HuH-7.5 (cell line): ENCODE data around the gene SLC7A10.

Experiments used
- DNase-seq: peaks from one replicate; pipeline ENCODE4 v3.0.0; 2011; ENCODE audit warnings: low spot score

SLC7A10 gene

GRCh38 chr19:33225458-33225926 is at the start of gene SLC7A10:
Gene SLC7A10, minus strand, starts transcription at chr19:33225850. Its CDS starts 147 bp downstream, at chr19:33225703.
- DNase-seq = peak; percentile 74

GRCh38 chr19:33274663-33275558 is 49.3 kb upstream of the SLC7A10 start:
- DNase-seq = no peak

DNA sequence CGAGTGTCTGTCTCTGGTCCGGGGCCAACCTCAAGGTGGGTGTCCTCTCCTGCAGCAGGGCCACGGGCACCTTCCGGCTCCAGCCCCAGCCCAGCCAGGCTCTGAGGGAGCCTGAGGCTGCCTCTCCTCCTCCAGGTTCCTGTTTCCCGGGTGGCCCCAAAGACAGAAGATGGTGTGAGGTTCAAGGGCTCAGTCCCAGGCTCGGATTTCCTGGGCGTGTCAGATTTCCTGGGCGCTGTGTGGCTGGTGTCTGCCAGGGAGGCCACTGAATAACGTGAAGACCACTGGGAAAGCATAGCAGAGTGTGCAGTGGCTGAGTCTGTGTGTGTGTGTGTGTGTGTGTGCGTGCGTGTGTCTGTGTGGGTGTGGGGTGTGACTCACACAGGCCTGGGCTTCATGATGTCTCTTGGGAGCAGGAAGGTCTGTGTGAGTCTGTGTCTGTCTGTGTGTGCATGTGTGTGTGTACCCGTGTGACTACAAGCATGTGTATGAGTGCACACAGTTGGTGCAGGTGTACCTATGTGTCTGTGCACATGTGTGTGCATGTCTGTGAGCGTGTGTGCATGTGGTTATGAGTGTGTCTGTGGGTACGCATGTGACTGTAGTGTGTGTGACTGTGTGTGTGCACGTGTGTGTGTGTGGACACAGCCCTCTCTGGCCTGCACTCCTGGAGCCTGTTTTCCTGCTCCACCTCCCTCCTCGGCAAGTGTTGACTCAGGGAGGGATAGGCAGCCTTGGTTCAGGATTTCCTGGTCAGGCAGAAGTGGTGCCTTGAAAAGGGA is 48.4 kb upstream of the SLC7A10 start:
- DNase-seq = peak; percentile 92

GRCh38 chr19:33273065-33273736 is 47.6 kb upstream of the SLC7A10 start:
- DNase-seq = no peak

DNA sequence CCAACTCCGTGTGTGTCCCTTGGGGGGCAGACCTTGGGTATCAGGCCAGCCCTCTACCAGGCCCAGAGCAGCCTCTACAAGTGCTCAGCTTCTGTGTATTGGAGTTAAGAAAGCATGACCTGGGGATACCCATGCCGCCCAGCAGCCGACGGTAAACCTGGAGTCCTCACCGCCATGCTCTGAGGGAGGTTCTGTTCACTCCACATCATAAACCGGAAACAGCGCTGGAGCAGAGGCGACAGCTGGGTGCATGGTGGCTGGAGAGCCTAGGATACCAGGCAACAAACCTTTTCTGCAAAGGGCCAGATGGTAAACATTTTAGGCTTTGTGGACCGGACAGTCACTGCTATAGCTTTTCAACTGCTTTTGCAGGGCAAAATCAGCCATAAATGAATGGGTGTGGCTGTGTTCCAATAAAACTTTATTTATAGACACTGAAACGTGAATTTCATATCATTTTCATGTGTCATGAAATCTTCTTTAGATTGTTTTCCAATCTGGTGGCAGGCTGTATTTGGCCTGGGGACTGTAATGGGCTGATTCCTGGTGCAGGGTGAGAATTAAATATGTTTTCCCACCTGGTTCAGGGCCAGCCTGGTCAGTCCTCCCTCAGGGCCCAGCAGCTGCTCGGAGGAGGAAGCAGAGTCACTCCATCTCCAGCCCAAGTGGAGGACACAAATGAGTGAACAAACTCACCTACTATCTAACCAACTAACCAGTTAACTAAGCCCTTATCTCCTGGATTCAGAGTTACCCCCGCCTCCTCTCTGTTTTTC is 45.8 kb upstream of the SLC7A10 start:
- DNase-seq = no peak

DNA sequence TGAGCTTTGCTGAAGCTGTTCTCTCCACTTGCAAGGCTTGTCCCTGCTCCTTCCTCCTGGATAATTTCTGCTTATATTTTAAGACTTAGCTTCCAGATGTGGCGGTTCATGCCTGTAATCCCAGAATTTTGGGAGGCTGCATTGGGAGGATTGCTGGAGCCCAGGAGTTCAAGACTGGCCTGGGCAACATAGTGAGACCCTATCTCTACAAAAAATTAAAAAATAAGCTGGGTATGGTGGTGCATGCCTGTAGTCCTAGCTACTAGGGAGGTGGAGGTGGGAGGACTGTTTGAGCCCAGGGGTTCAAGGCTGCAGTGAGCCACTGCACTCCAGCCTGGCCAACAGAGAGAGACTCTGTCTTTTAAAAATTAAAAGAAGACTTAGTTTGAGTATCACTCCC is 45.1 kb upstream of the SLC7A10 start:
- no peak for DNase-seq

DNA sequence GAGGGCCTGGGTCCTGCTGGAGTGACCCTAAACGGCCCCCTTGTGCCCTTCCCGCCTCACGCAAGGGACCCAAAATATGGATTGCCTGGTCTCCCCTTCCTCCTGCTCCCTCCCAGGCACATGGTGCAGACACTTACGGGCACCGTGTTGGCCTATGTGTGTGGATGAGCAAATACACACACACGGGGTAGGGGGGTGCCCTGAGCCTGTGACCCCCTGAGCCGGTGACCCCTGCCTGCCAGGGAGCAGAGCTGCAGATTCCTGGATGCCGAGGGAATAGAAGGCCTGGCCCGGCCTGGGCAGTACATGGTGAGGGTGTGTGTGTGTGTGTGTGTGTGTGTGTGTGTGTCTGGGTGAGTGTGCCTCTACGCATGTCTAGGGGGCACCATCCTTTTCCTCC is 43.4 kb upstream of the SLC7A10 start:
- no peak for DNase-seq

DNA sequence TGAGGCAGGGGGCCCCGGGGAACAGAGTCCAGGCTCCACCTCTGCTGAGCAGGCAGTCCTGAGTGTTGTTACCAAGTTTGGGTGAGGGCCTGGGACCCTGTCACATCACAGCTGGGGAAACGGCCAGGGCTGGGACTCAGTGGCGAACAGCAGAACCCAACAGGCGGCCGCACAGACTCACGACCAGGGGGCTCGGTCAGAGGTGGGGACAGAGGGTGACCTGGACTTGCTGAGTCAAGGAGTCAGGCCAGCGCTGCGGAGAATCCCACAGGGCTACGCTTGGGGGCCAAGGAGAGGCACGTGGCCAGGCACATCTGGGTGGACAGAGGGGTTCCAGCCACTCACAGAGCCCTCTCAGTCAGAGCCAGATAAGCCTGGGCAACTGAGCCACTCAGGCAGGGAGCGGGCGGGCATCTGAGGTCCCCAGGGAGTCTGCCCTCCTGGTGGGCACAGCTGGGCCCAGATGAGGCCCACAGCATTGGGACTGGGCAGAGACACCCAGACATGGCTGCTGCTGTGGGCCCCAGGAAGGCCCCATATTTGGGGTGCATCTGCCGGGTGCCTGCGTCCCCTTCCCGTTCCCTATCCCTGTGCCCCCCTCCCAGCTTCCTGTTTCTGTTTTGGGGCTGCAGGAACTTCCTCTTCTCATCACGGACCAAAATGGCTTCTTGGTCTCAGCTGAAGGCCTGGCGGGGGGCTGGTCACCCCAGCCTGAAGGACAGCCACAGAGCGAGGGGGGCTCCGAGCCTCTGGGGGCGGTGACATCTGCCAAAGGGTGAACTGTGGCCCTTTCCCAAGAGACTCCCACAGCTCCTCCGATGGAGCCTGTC is 42.7 kb upstream of the SLC7A10 start:
- DNase-seq = no peak

DNA sequence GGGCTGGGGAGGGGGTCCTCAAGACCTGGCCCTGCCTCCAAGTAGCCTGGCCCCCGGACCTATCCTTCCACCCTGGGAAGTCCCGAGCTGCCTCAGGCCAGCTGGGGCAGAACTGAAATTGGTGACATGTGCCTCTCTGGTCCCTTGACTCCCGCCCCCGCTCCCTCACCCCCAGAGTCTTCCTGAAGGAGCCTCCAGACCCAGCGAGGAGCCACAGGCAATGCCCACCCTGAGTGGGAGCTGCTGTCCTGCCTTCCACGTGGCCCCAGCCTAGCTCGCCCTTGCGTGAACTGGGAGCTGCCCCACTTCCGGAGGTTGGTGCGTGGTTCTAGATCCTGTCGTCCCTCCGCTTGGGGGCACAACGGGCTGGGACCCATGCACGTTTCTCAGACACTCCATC is 42.1 kb upstream of the SLC7A10 start:
- DNase-seq = no peak

GRCh38 chr19:33266974-33267484 is 41.4 kb upstream of the SLC7A10 start:
- DNase-seq = no peak

- DNase-seq = no peak
Measured at GRCh38 chr19:33264881-33265445, 39.3 kb upstream of the SLC7A10 start.

- no peak for DNase-seq
Measured at GRCh38 chr19:33263325-33264023, 37.8 kb upstream of the SLC7A10 start.

DNA sequence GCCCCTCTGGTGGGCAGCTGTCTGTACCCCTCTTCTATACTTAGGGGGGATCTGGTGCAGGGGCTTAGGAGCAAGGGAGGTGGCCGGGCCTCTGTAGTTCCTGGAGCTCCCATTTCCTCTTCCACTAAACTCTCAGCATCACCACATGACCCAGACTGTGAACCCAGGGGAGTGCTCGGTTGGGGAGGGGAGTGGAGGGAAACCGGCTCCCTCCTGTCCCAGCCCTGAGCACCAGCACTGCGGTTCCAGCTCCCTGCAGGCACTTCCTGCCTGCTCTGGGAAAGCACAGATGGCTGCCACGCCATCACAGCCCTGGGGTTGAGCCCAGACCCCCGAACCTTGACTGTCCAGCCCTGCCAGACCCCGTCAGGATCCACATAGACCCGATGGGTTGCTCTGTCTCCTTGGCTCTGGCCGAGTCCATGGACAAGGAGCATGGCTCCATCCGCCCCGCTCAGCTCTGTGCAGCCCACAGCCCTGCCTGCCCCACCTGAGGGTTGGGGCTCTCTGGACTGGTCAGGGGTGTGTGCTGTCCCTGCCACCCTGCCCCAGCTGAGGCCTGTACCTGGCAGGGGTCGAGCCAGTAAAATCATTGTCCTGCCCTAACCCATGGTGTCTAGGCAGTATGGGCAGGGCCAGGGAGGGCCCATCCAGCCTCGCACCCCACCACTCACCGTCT is 36.0 kb upstream of the SLC7A10 start:
- DNase-seq = no peak

DNA sequence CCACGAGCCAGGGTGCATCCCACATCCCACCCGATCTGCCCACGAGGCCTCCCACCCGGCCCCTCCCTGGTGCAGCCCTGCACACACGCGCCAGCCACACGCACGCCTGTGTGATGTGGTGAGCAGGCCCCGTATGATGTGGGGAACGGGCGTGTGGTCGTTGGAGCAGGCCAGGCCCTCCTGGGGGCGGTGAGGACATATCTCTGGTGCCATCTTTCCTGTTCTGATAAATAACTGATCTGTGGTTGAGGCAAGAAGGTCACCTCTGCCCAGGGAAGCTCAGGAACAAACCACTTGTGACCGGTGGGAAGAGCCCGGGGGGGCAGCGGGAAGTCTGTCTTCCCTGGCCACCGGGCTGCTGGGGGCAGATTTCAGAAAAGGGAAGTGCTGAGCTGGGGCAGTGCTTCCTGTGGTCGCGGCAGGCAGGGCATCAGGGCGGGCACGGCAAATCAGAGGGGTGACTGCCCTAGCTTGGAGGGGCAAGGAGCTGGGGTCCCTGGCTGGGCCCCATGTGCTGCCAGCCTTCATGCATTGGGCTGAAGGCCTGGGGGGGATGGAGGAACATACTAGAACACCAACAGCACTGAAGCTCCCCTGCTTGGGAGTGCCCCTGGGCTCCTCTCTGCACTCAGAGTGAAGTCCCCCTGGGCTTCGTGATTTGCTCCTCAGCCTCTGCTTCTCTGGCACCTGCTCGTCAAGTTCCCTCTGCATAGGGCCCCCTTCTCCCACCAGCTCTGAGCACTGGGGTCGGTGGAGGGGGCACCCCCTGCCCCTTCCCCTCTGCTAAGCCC is 35.2 kb upstream of the SLC7A10 start:
- DNase-seq = no peak

DNA sequence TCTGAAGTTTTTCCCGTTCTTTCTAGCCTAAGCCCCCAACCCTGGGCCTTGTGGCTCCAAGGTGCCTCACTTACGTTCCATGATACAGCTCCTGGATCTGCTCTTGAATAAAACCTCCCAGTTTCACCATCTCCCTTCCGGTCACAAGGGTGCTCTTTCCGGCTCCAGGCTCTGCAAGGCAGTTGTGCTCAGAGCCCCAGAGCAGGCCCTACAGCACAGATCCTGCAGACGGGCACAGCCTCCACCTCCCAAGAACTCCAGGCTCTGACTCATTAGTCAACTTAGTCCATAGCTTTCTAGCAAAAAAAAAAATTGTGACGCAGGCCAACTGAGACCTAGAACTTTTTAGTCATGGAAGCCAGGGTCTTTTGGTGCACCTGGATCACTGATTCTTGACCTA is 33.9 kb upstream of the SLC7A10 start:
- DNase-seq = no peak

DNA sequence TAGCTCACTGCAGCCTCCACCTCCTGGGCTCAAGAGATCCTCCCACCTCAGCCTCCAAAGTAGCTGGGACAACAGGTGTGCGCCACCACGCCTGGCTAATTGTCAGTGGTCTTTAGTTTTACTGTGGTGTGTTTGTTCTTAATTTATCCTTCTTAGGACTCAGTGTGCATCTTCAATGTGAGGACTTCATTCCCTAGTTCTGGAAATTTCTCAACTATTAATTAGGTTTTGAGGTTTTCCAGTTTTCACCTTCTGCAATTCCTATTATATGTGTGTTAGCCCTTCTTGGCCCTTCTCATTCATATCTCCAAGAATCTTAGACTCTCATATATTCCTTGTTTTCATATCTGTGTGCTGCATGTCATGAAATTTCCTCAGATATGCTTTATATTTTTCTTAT is 32.2 kb upstream of the SLC7A10 start:
- DNase-seq = no peak

- DNase-seq = no peak
Measured at GRCh38 chr19:33256261-33256660, 30.6 kb upstream of the SLC7A10 start.

- no peak for DNase-seq
Measured at GRCh38 chr19:33255781-33256180, 30.1 kb upstream of the SLC7A10 start.
